Choroid plexus epithelial cell (primary cell): ENCODE data around the gene HSPG2.

Source experiments
- DNase-seq: peaks from one replicate; pipeline ENCODE4 v3.0.0-alpha.2; 2010; ENCODE audit warnings: low read depth
- H3K4me3 ChIP-seq: 2 replicates; pipeline ENCODE4 v1.5.1; 2011; ENCODE audit warnings: low read depth, mild to moderate bottlenecking, control low read depth, low read length, moderate library complexity
- CTCF ChIP-seq: conservative IDR thresholded peaks from 2 replicates; pipeline ENCODE4 v1.5.1; 2011; ENCODE audit warnings: low read depth, mild to moderate bottlenecking, control low read depth, inconsistent platforms, low read length, moderate library complexity

Gene HSPG2

GRCh38 chr1:21834094-21834493, 103.0 kb downstream of the HSPG2 start:
- DNase-seq = no peak
- H3K4me3 ChIP-seq = no peak overlapping the region
- TF ChIP-seq CTCF = peak; percentile 18

GRCh38 chr1:21833392-21833976, 103.6 kb downstream of the HSPG2 start:
- TF ChIP-seq CTCF = no peak
- no peak overlapping the region for H3K4me3 ChIP-seq

GRCh38 chr1:21831454-21831970, 105.6 kb downstream of the HSPG2 start:
- TF ChIP-seq CTCF = no peak
- H3K4me3 ChIP-seq = no peak overlapping the region
- DNase-seq = no peak

More at GRCh38 chr1:21833392-21833976, 103.6 kb downstream of the HSPG2 start:
- DNase-seq = no peak

- DNase-seq = no peak
- no peak overlapping the region for H3K4me3 ChIP-seq
- TF ChIP-seq CTCF = no peak
Observed at GRCh38 chr1:21830792-21831453, 106.2 kb downstream of the HSPG2 start.

GRCh38 chr1:21829294-21829693, 107.8 kb downstream of the HSPG2 start:
- DNase-seq = no peak
- H3K4me3 ChIP-seq = no peak overlapping the region

GRCh38 chr1:21828506-21829210, 108.5 kb downstream of the HSPG2 start:
- H3K4me3 ChIP-seq = no peak overlapping the region
- DNase-seq = no peak
- no peak for TF ChIP-seq CTCF

More at GRCh38 chr1:21829294-21829693, 107.8 kb downstream of the HSPG2 start:
- TF ChIP-seq CTCF = no peak
